Neural progenitor cell (in vitro differentiated cells): ENCODE results near the gene PTPN14. TPM values are rescaled to one million over a fixed set of nuclear protein-coding genes. Genes with fewer than 3 reads are reported as not detected.

ENCODE experiments used
- DNase-seq: peaks from one replicate; pipeline ENCODE4 v3.0.0-alpha.2; 2016; ENCODE audit warnings: low spot score
- H2AFZ ChIP-seq: fragments of 200-600 bp; sonication (generic); replicated peaks from 2 replicates; pipeline ENCODE4 v1.6.1; 2016; ENCODE audit warnings: antibody characterized with exemption
- H3F3A ChIP-seq: fragments of 200-600 bp; sonication (generic); 2 replicates; pipeline ENCODE4 v1.6.1; 2016; ENCODE audit warnings: antibody characterized with exemption, low read depth
- H3K27ac ChIP-seq: fragments of 200-600 bp; sonication (generic); 2 replicates; pipeline ENCODE4 v1.5.1; 2016; ENCODE audit warnings: mild to moderate bottlenecking
- H3K27me3 ChIP-seq: fragments of 200-600 bp; sonication (generic); 2 replicates; pipeline ENCODE4 v1.6.1; 2016; ENCODE audit warnings: mild to moderate bottlenecking, moderate library complexity
- H3K36me3 ChIP-seq: fragments of 200-600 bp; sonication (generic); 2 replicates; pipeline ENCODE4 v1.5.1; 2016
- H3K4me1 ChIP-seq: fragments of 200-600 bp; sonication (generic); 2 replicates; pipeline ENCODE4 v1.6.1; 2016; ENCODE audit warnings: mixed run types
- H3K4me2 ChIP-seq: fragments of 200-600 bp; sonication (generic); 2 replicates; pipeline ENCODE4 v1.6.1; 2016
- H3K4me3 ChIP-seq: fragments of 200-600 bp; sonication (generic); 2 replicates; pipeline ENCODE4 v1.5.1; 2016
- H3K79me2 ChIP-seq: fragments of 200-600 bp; sonication (generic); 2 replicates; pipeline ENCODE4 v1.6.1; 2016; ENCODE audit warnings: low read depth
- H3K9ac ChIP-seq: fragments of 200-600 bp; sonication (generic); 2 replicates; pipeline ENCODE4 v1.6.1; 2016
- H3K9me3 ChIP-seq: fragments of 200-600 bp; sonication (generic); 2 replicates; pipeline ENCODE4 v1.5.1; 2016; ENCODE audit warnings: low read depth
- H4K20me1 ChIP-seq: fragments of 200-600 bp; sonication (generic); 2 replicates; pipeline ENCODE4 v1.6.1; 2016; ENCODE audit warnings: low read depth
- H3K27ac Mint-ChIP-seq: 3 replicates; pipeline ENCODE4 v1.8.0; 2021; ENCODE audit warnings: mixed read lengths
- H3K27me3 Mint-ChIP-seq: 2 replicates; pipeline ENCODE4 v1.8.0; 2022; ENCODE audit warnings: low read depth, mild to moderate bottlenecking, inconsistent platforms, moderate library complexity, mixed read lengths; ENCODE audit not compliant: insufficient read depth
- H3K36me3 Mint-ChIP-seq: 3 replicates; pipeline ENCODE4 v1.8.0; 2021; ENCODE audit warnings: mixed read lengths
- H3K4me1 Mint-ChIP-seq: 3 replicates; pipeline ENCODE4 v1.8.0; 2021; ENCODE audit warnings: mixed read lengths
- H3K4me3 Mint-ChIP-seq: 3 replicates; pipeline ENCODE4 v1.8.0; 2021; ENCODE audit warnings: mild to moderate bottlenecking, moderate library complexity, mixed read lengths
- H3K9me3 Mint-ChIP-seq: 3 replicates; pipeline ENCODE4 v1.8.0; 2020; ENCODE audit warnings: mixed read lengths
- CTCF ChIP-seq: fragments of 200-600 bp; sonication (generic); IDR thresholded peaks from 2 replicates; pipeline ENCODE4 v1.5.1; 2017; ENCODE audit warnings: antibody characterized with exemption, mild to moderate bottlenecking
- EZH2 ChIP-seq: fragments of 200-600 bp; sonication (generic); IDR thresholded peaks from 2 replicates; pipeline ENCODE4 v1.6.1; 2017; ENCODE audit warnings: antibody characterized with exemption, mild to moderate bottlenecking, moderate library complexity
- EZH2phosphoT487 ChIP-seq: fragments of 200-600 bp; sonication (generic); IDR thresholded peaks from 2 replicates; pipeline ENCODE4 v1.6.1; 2017; ENCODE audit warnings: antibody characterized with exemption
- total RNA-seq: library from RNA; depleted of rRNA; stranded (reverse); fragments of >200 nt; gene quantifications from 2 replicates; pipeline ENCODE4 v1.2.3, GENCODE V29; 2015; ENCODE audit warnings: low replicate concordance

The PTPN14 gene
- total RNA-seq, 1 donor from 2014 or later, result 28.3 TPM

GRCh38 chr1:214330222-214330621 lies 221.2 kb downstream of the PTPN14 start:
- Histone ChIP-seq H3K4me1 (peaks cover 4% of the 10 kb centered on the region), H3K9me3 (no peaks in the 10 kb centered on the region), H3K79me2 (no peaks in the 10 kb centered on the region), H4K20me1 (no peaks in the 10 kb centered on the region), H3K4me2 (no peak overlapping the region), H3F3A (peaks cover 5% of the 10 kb centered on the region), H3K9ac (no peak overlapping the region), H2AFZ (no peak overlapping the region), H3K4me3 (no peak overlapping the region), H3K27ac (no peak overlapping the region), H3K27me3 (no peaks in the 10 kb centered on the region), H3K36me3 (no peaks in the 10 kb centered on the region)
- H3K27ac Mint-ChIP-seq, result no peak overlapping the region
- peaks cover 2% of the 10 kb centered on the region for H3K36me3 Mint-ChIP-seq
- no peak for DNase-seq
- H3K27me3 Mint-ChIP-seq, result peaks cover 2% of the 10 kb centered on the region
- no peaks in the 10 kb centered on the region for H3K9me3 Mint-ChIP-seq
- no peak overlapping the region for H3K4me3 Mint-ChIP-seq
- TF ChIP-seq EZH2, result no peak
- no peak for TF ChIP-seq EZH2phosphoT487
- TF ChIP-seq CTCF, result no peak
- peaks cover 7% of the 10 kb centered on the region for H3K4me1 Mint-ChIP-seq

- H3K4me3 ChIP-seq, result no peak overlapping the region
- peaks cover 7% of the 10 kb centered on the region for H3K4me1 Mint-ChIP-seq
- TF ChIP-seq EZH2phosphoT487, result no peak
- TF ChIP-seq CTCF, result no peak
- no peaks in the 10 kb centered on the region for H3K9me3 ChIP-seq
- no peaks in the 10 kb centered on the region for H3K9me3 Mint-ChIP-seq
- peaks cover 4% of the 10 kb centered on the region for H3K4me1 ChIP-seq
- H3K27me3 ChIP-seq, result no peaks in the 10 kb centered on the region
- no peaks in the 10 kb centered on the region for H3K79me2 ChIP-seq
- H2AFZ ChIP-seq, result no peak overlapping the region
- no peak overlapping the region for H3K4me3 Mint-ChIP-seq
- H3K27ac ChIP-seq, result no peak overlapping the region
- H3K27me3 Mint-ChIP-seq, result peaks cover 2% of the 10 kb centered on the region
- H3K9ac ChIP-seq, result no peak overlapping the region
- peaks cover 5% of the 10 kb centered on the region for H3F3A ChIP-seq
- no peak overlapping the region for H3K4me2 ChIP-seq
- no peaks in the 10 kb centered on the region for H3K36me3 ChIP-seq
- peaks cover 2% of the 10 kb centered on the region for H3K36me3 Mint-ChIP-seq
- H4K20me1 ChIP-seq, result no peaks in the 10 kb centered on the region
- DNase-seq, result no peak
- H3K27ac Mint-ChIP-seq, result no peak overlapping the region
Measured at GRCh38 chr1:214329470-214330220, 221.8 kb downstream of the PTPN14 start.

GRCh38 chr1:214328770-214329469 lies 222.5 kb downstream of the PTPN14 start:
- Histone ChIP-seq H3F3A (peaks cover 5% of the 10 kb centered on the region), H3K27ac (no peak overlapping the region), H3K79me2 (no peaks in the 10 kb centered on the region), H3K9me3 (no peaks in the 10 kb centered on the region), H4K20me1 (no peaks in the 10 kb centered on the region), H3K4me3 (no peak overlapping the region), H3K4me2 (no peak overlapping the region), H2AFZ (no peak overlapping the region), H3K27me3 (no peaks in the 10 kb centered on the region), H3K4me1 (peaks cover 4% of the 10 kb centered on the region), H3K9ac (no peak overlapping the region), H3K36me3 (no peaks in the 10 kb centered on the region)
- Mint-ChIP-seq H3K9me3 (no peaks in the 10 kb centered on the region), H3K27me3 (peaks cover 2% of the 10 kb centered on the region), H3K4me3 (no peak overlapping the region), H3K27ac (no peak overlapping the region), H3K4me1 (peaks cover 7% of the 10 kb centered on the region), H3K36me3 (peaks cover 2% of the 10 kb centered on the region)
- DNase-seq, result peak; percentile 86
- TF ChIP-seq EZH2 (no peak), EZH2phosphoT487 (no peak), CTCF (peak; percentile 94)
